C4-2B (cell line): ENCODE results near the gene RBFOX1.

Experiments used
- H3K27ac ChIP-seq: fragments of 450-650 bp; 2 replicates; pipeline ENCODE4 v1.5.1; 2017
- ZFX ChIP-seq: fragments of 450-650 bp; IDR thresholded peaks from 2 replicates; pipeline ENCODE4 v1.6.1; 2017
- TF ChIP-seq, protein P1 (sequence below): fragments of 450-650 bp; conservative IDR thresholded peaks from 2 replicates; pipeline ENCODE4 v1.5.1; 2017; ENCODE audit warnings: mild to moderate bottlenecking

RBFOX1 gene

DNA sequence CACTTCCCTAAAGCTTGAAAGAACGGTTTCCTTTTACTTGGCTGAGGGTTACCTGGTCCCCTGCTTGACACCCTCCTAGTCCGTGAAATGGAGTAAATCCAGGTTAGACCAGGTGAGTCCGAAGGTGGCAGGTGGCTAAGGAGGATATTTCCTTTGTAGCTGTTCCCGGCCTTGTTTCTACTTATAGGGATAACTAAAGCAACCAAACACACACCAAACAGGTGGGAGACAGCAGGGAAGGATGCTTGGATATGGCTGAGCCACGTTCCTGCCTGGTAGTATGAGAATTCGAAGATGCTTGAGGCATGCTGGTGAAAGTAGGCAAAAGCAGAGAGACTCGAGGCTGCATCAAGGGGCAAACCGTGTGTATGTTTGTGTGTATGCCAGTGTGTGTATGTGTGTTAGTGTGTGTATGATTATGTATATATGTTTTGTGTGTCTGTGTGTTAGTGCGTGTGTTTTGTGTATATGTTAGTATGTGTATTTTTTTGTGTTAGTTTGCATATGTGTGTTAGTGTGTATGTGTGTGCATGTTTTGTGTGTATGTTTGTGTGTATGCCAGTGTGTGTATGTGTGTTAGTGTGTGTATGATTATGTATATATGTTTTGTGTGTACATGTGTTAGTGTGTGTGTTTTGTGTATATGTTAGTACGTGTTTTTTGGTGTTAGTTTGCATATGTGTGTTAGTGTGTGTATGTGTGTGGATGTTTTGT, 28.9 kb downstream of the RBFOX1 start:
- TF ChIP-seq ZFX, result no peak
- TF ChIP-seq, protein P1, sequence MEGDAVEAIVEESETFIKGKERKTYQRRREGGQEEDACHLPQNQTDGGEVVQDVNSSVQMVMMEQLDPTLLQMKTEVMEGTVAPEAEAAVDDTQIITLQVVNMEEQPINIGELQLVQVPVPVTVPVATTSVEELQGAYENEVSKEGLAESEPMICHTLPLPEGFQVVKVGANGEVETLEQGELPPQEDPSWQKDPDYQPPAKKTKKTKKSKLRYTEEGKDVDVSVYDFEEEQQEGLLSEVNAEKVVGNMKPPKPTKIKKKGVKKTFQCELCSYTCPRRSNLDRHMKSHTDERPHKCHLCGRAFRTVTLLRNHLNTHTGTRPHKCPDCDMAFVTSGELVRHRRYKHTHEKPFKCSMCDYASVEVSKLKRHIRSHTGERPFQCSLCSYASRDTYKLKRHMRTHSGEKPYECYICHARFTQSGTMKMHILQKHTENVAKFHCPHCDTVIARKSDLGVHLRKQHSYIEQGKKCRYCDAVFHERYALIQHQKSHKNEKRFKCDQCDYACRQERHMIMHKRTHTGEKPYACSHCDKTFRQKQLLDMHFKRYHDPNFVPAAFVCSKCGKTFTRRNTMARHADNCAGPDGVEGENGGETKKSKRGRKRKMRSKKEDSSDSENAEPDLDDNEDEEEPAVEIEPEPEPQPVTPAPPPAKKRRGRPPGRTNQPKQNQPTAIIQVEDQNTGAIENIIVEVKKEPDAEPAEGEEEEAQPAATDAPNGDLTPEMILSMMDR, result no peak
- H3K27ac ChIP-seq, result no peak overlapping the region

DNA sequence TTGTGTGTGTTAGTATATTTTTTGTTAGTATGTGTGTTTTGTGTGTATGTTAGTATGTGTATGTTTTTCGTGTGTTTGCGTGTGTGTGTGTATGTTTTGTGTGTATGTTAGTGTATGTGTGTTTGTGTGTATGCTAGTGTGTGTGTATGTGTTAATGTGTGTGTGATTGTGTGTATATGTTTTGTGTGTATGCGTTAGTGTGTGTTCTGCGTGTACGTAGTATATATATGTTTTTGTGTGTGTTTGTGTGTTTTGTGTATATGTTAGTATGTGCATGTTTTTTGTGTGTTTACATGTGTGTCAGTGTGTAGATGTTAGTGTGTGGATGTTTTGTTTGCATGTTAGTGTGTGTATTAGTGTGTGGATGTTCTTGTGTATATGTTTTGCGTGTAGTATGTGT, 29.6 kb downstream of the RBFOX1 start:
- no peak for TF ChIP-seq ZFX
- TF ChIP-seq, protein P1, result no peak

DNA sequence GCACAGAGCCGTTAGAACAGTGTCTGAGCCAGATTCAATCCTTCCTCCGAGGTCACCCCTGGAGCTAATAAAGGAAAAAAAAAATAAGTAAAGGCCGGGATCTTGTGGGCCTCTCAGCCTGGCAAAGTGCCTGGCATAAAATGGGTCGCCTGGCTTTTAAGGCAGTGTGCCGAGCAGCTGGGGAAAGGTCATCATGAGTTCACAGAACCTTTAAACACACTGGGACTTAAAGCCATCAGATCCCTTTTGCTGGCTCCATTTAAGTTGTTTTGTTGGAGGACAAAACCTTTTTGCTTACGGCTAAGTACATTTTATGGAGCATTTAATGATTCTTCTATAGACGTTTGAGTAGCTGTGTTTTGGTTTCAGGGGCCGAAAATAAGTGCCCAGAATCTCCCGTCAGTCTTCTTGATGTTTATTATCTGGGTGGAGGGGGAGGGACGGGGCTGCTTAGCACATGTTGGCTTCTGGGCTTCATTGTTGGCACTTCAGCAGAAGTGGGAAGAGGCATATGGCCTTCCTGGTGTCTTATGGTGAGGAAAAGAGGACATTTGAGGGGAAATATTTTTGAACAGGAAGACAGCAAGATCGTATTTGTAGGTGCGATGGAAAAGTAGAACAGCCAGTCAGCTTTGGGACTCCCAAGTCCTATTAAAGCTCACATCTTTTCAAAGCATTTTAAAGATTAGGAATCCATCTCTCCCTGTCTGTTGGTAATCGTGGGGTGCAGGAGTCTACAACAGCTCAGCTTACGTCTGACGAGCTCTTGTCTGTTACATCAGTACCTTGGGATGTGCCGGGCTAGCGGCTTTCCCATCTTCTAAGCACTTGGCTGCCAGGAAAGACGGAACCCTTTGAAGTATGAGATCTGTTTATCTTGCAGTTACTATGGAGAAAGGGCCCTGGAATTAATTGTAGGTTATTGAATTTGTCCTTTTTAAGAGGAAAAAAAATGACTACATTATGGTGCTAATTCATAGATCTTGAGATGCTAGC, 31.1 kb downstream of the RBFOX1 start:
- TF ChIP-seq ZFX, result no peak
- TF ChIP-seq, protein P1, result no peak
- H3K27ac ChIP-seq, result no peak overlapping the region

More for the DNA sequence above, 29.6 kb downstream of the RBFOX1 start:
- H3K27ac ChIP-seq, result no peak overlapping the region

DNA sequence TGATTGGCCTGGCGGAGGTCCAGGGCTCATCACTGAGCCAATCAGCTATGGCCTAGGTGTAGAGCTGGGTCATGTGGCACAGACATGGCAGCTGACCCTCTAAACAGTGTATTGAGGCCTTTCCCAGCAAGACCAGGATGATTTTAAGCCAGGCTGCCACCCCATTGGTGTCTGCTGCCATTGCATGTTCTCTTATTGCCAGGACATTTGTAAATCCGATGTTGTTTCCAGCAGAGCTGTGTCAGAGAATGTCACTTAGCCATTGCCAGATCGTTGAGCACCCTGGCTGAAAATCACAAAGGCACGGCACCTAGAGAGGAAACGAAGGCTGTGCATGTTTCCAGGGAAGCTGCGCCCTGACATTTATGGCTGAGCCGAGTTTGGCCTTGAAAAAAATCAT, 33.4 kb downstream of the RBFOX1 start:
- TF ChIP-seq, protein P1, result no peak
- TF ChIP-seq ZFX, result no peak
- no peak overlapping the region for H3K27ac ChIP-seq

DNA sequence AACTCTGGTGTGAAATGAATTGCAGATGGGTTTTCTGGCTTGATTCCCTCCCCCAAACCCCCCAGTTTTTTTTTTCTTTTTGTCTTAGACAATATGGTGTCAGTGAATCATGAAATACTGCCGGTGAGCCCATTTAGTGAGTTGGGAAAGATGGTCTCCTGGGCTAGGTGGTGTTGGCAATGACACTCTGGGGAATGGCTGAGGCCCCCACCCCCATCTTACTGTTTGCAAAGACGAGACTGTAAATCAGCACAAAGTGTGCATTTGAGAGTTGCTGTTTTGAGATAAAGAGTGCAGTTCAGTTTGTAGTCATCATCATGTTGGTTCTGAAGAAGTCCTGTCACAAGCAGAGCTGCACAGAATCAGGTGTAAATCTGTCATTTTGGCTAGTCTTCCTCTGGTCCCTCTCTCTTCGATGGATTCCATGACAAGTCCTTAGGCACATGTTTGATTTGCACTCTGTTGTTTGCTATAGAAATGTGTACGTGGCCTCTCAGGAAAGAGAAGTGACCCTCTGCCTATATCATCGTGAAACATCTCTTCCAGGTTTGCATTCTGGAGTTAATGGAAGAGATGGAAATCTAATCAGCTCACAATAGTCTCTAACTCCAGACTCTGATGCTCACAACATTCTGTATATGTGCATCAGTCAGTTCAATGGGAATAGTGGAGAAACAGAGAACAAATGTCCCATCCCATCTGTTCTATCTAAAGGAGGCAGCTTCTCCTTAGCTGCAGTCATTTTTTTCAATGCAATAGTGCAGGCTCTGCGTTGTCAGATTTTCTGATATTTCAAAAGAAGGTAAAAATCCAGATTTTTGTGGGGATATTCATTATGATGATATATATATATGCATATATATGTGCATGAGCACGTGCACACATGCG, 34.6 kb downstream of the RBFOX1 start:
- TF ChIP-seq ZFX, result no peak
- TF ChIP-seq, protein P1, result no peak
- no peak overlapping the region for H3K27ac ChIP-seq

DNA sequence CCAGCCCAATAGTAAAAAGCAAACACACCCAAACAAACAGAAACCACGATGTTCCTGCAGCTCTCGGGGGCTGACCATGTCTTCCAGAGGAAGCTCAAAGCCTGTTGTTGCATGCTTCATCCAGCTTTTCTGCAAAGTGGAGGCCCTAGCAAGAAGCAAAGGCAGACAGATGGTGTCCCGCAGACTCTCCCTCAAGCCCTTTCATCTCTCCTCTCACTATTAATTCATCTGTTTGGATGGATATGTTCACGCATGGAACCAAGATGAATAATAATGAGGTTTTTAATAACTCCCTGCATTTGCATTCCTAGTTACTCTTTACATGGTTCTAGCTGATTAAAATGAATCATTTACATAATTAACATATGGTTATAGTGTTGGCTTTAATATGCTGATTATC, 36.6 kb downstream of the RBFOX1 start:
- H3K27ac ChIP-seq, result no peak overlapping the region
- TF ChIP-seq, protein P1, result no peak
- no peak for TF ChIP-seq ZFX
